NCI-H146 (cell line): ENCODE data around the gene PEX11A.
A peak's percentile ranks its signal among the peaks of the same experiment; 100 is the strongest.

ENCODE experiments used
- DNase-seq: peaks from one replicate; lab custom pipeline; 2025; lab: John Stamatoyannopoulos, UW

Gene PEX11A

GRCh38 chr15:89654847-89655805 is 35.4 kb downstream of the PEX11A start, which contains the start of gene KIF7:
Gene KIF7 (minus strand): TSS chr15:89655467. CDS start chr15:89652930, 2,537 bp downstream.
- peak; percentile 41 for DNase-seq

- no peak for DNase-seq
These were observed 36.2 kb downstream of the PEX11A start for GRCh38 chr15:89654301-89654761.

- DNase-seq: no peak
These were observed 37.0 kb downstream of the PEX11A start for GRCh38 chr15:89653578-89653977.

- no peak for DNase-seq
These were observed 37.9 kb downstream of the PEX11A start for GRCh38 chr15:89652666-89653065.

- DNase-seq: no peak
These were observed 38.4 kb downstream of the PEX11A start for GRCh38 chr15:89652131-89652530.

GRCh38 chr15:89649716-89650115 is 40.8 kb downstream of the PEX11A start:
- no peak for DNase-seq

GRCh38 chr15:89649013-89649625 is 41.4 kb downstream of the PEX11A start:
- no peak for DNase-seq

- no peak for DNase-seq
These were observed 42.2 kb downstream of the PEX11A start for GRCh38 chr15:89648106-89649012.

- peak; percentile 1 for DNase-seq
These were observed 43.2 kb downstream of the PEX11A start for GRCh38 chr15:89647191-89647851.

- DNase-seq: no peak
These were observed 44.0 kb downstream of the PEX11A start for GRCh38 chr15:89646416-89647141.

- no peak for DNase-seq
These were observed 44.9 kb downstream of the PEX11A start for GRCh38 chr15:89645680-89646079.

- no peak for DNase-seq
These were observed 48.4 kb downstream of the PEX11A start for GRCh38 chr15:89642106-89642505.

GRCh38 chr15:89641053-89641452 is 49.5 kb downstream of the PEX11A start:
- no peak for DNase-seq

GRCh38 chr15:89640245-89640644 is 50.3 kb downstream of the PEX11A start:
- no peak for DNase-seq

- no peak for DNase-seq
These were observed 57.0 kb downstream of the PEX11A start for GRCh38 chr15:89633585-89633984.

- DNase-seq: no peak
These were observed 57.8 kb downstream of the PEX11A start for GRCh38 chr15:89632563-89633430.

GRCh38 chr15:89631902-89632264 is 58.7 kb downstream of the PEX11A start:
- DNase-seq: no peak
